HG03103 (cell line): ENCODE results near the gene C4orf51.
A peak's percentile ranks its signal among the peaks of the same experiment; 100 is the strongest.

Source experiments
- ATAC-seq: cut with Tn5 transposase; IDR thresholded peaks from one replicate; pipeline ENCODE4 v1.9.1; 2021; ENCODE audit warnings: low read depth; ENCODE audit not compliant: unreplicated experiment

The C4orf51 gene

GRCh38 chr4:145709336-145709735 is 29.4 kb downstream of the C4orf51 start:
- ATAC-seq, result no peak

- peak; percentile 92 for ATAC-seq
Observed at GRCh38 chr4:145709843-145710242, 29.9 kb downstream of the C4orf51 start.

- ATAC-seq, result no peak
Observed at GRCh38 chr4:145716200-145716599, 36.3 kb downstream of the C4orf51 start.

DNA sequence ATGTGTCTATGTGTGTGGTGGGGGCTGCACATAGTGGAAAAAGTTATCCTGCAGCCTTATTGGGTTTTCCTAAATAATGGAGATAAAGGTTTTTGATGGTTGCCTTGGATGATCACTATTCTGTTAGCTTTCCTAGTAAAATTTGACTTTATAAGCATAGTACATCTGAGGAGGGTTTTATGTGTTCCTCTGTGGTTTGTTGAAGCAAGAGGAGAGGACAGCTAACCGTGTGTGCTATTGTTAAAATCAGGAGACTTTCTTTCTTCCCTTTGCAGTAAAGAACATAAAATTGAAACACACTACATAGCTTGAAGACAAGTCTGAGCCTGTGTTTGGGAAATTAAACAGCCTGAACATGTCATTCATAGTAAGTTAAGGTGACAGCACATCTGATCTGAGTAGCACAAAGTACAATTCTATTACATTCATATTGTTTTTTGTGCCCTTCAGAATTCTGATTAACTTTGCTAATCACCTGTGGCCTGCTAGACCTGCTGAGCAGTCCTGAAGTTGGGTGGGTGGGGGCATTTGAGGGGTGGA is 36.8 kb downstream of the C4orf51 start:
- no peak for ATAC-seq

DNA sequence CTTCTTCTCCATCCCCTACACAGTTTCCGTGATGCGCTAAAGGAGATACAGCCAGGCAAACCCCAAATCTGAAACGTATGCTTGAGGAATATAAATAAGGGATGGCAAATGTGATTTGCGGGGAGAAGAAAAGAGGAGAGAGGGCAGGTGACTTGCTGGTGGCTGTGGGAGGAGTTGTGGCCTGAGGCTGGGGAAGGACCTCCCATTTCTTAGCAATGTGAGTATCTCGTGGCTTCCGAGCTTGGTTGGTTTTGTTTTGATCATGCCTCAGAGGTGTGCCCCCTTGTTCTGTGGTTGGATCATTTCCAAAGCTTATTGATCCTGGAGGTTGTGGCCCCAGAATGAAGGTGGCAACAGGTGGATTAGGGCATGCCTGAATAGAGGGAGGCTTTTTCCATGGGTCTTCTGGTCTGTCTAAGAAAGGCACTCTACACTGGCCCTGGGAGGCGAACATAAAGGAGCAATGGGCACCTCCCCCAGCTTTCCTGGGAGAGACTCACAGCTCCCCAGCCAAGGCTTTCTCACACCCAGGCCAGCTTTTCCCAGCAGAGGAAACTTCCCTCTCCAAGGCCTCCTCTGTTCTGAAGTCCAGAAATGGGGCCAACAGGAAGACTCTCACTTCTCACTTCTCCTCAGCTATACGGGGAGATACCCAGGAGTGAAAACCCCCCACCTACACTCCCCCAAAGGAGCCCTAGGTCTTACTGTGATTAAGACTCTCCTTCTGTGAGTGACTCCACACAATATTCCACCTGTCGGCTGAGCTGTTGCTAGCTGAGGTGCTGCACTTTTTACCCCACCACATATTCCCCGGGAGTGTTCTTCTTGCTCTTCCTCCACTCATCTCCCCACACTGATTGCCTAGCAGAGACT is 40.0 kb downstream of the C4orf51 start:
- peak; percentile 84 for ATAC-seq

DNA sequence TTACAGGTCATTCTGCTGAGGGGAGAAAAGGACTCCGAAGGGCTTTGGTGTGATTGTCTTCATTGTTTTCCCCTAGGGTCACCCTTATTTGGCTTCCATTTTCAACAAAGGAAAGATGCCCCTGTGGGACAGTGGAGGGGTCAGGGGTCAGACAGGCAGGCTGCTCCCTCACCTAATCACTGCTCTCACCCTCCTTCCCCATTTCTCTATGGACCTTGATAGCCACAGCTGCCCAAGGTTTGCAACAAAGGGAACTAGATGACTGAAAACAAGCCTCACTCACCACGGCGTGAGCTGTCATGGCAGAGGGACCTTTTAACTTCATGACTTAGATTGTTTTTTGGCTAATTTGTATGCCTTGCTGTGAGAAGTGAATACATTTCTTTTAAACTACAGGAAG is 40.7 kb downstream of the C4orf51 start:
- no peak for ATAC-seq

- ATAC-seq, result no peak
Observed at GRCh38 chr4:145722561-145722960, 42.6 kb downstream of the C4orf51 start.

GRCh38 chr4:145723336-145723735 is 43.4 kb downstream of the C4orf51 start:
- ATAC-seq, result no peak

GRCh38 chr4:145730026-145730425 is 50.1 kb downstream of the C4orf51 start:
- no peak for ATAC-seq

DNA sequence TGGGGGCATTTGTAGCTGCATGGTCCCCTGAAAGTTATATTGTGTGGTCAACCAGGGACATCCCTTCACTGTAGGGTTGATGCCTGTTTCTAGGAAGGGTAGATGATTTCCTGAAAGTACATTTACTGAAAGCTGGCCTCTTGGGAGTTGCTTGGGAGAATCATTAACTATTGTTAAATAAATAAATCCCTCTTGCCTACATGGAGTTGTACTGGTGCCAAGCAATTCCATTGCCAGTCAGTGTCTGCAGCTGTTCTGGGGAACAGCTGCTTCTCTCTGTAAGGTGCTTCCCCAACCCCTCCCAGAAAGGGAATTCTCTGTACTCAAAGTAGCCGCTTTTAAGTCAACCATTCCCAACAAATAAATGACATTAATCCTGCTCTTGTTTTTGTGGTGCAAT is 51.1 kb downstream of the C4orf51 start:
- ATAC-seq, result no peak

GRCh38 chr4:145732001-145732815 is 52.3 kb downstream of the C4orf51 start:
- no peak for ATAC-seq

GRCh38 chr4:145732895-145733880 is 53.2 kb downstream of the C4orf51 start:
- peak; percentile 83 for ATAC-seq

GRCh38 chr4:145734031-145734430 is 54.1 kb downstream of the C4orf51 start:
- ATAC-seq, result no peak

- no peak for ATAC-seq
Observed at GRCh38 chr4:145734576-145735346, 54.8 kb downstream of the C4orf51 start.

GRCh38 chr4:145735347-145735675 is 55.4 kb downstream of the C4orf51 start:
- no peak for ATAC-seq

DNA sequence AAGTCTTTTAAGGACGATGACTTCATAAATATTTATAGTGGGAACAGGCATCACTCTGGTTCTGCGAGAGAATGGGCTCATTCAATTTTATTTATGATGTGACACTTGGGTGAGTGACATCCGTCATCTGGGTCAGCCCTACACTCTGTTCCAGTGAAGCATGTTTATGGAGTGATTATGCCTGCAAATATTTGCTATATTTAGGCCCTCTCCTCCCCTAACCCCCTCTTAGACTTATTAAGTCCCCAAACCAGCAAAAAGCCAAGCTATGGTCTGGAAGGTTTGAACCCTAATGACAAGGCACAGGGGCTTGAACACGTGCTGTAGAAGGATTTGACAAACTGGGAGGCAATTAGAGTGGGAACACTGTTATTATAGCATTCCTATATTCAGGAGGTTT is 55.9 kb downstream of the C4orf51 start:
- ATAC-seq, result no peak

DNA sequence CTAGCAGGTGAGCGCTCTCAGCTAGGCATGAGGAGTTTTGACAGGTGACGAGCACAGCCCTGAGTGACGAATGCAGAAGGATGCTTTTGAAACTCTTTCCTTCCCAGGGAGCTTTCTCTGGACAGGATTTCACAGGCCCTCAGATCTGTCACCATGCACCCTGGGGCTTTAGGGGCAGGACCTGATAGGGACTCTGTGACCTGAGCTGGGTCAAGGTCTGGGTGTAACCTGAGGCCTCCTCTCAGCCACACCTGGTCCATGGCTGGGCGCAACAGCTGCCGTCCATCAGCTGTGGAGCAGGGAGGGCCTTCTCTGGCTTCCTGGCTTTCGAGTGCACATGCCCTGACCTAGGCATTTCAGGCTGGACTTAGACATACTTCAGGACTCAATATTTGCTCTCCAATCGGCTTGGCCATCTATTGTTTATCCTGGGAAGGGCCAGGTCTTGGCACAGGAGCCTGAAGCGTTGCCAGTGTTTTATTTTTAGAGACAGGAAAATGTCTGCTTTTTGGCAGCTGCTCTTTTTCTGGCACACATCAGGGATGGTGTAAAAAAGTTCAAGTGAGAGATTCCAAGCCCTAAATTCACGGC is 56.4 kb downstream of the C4orf51 start:
- ATAC-seq, result no peak

- ATAC-seq, result no peak
Observed at GRCh38 chr4:145739845-145740244, 59.9 kb downstream of the C4orf51 start.

GRCh38 chr4:145740806-145741205 is 60.9 kb downstream of the C4orf51 start:
- no peak for ATAC-seq
